Aorta (tissue), 5 donors: ENCODE data around the gene GLDC. TPM values are rescaled to one million over a fixed set of nuclear protein-coding genes. Genes with fewer than 3 reads are reported as not detected.
"Not testable (repeated sequence)": the region's sequence is repeated elsewhere in the genome, so short reads cannot be mapped to it uniquely, and the experiment has no call there.

Source experiments
- ATAC-seq: fragments of 200-7000 bp; cut with Tn5 transposase; one replicate; pipeline ENCODE4 v1.9.1; 2022; ENCODE audit warnings: moderate library complexity; ENCODE audit not compliant: low FRiP score
- DNase-seq, 2 donors: peaks; one replicate each; pipeline ENCODE4 v3.0.0-alpha.2; 2020
- H3K27ac ChIP-seq, 2 donors: one replicate each; pipeline ENCODE4 v1.5.1; 2013; ENCODE audit warnings: low read length in 2 of 2, mild to moderate bottlenecking in 2 of 2, moderate library complexity in 2 of 2, control low read depth in 1 of 2, inconsistent platforms in 1 of 2, low read depth in 1 of 2
- H3K27me3 ChIP-seq, 2 donors: one replicate each; pipeline ENCODE4 v1.6.1; 2013; ENCODE audit warnings: control low read depth in 1 of 2, low read length in 1 of 2, mild to moderate bottlenecking in 1 of 2, moderate library complexity in 1 of 2; ENCODE audit not compliant: insufficient read depth in 2 of 2, control insufficient read depth in 1 of 2
- H3K36me3 ChIP-seq, 2 donors: one replicate each; pipeline ENCODE4 v1.6.1; 2013; ENCODE audit warnings: control low read depth in 1 of 2, low read length in 1 of 2, mild to moderate bottlenecking in 1 of 2; ENCODE audit not compliant: insufficient read depth in 2 of 2, control insufficient read depth in 1 of 2
- H3K4me1 ChIP-seq, 2 donors: one replicate each; pipeline ENCODE4 v1.6.1; 2013; ENCODE audit warnings: low read length in 2 of 2, control low read depth in 1 of 2, mild to moderate bottlenecking in 1 of 2, moderate library complexity in 1 of 2; ENCODE audit not compliant: insufficient read depth in 2 of 2, control insufficient read depth in 1 of 2
- H3K4me3 ChIP-seq, 2 donors: one replicate each; pipeline ENCODE4 v1.5.1; 2013; ENCODE audit warnings: low read length in 2 of 2, control low read depth in 1 of 2, mild to moderate bottlenecking in 1 of 2
- H3K9me3 ChIP-seq: one replicate; pipeline ENCODE4 v1.6.1; 2013; ENCODE audit warnings: mild to moderate bottlenecking, low read length; ENCODE audit not compliant: control insufficient read depth
- WGBS, 2 donors: extraction: QIAGEN DNeasy Blood & Tissue Kit; methylation state at CpG; one replicate each; pipeline ENCODE4 v1.1.7; 2013; 5-methylcytosine and 5-hydroxymethylcytosine counted together
- intact Hi-C, 2 donors: fragments of 100-400 bp; cut with DNase I; formaldehyde crosslinking; loops; one replicate each; pipeline versions ENCODE4 v1.14.2 to v1.15.0; 2022
- polyA plus RNA-seq, 2 donors: library from polyadenylated mRNA; stranded (reverse); fragments of 200-250 nt; gene quantifications; one replicate each; pipeline ENCODE4 v1.2.3, GENCODE V29; 2013
- total RNA-seq, 2 donors: library from RNA; stranded (reverse); fragmentation: NEBNext Ultra II Directional; extraction: Animal tissue kit (Norgen Biotek cat#: 25700); gene quantifications; one replicate each; pipeline ENCODE4 v1.2.1, GENCODE V29; 2021
- donor health status: healthy with polysubstance abuse.
- donor health status: Bipolar disorder and iron deficiency.
- donor health status: DM: no; HTN: no; CAD: no.
- donor health status: DM: no; HTN: no; CAD: no.
- donor health status: DM: yes; HTN: yes; CAD: no.

Gene GLDC
- total and polyA plus RNA-seq, 4 donors, result 0.26 to 1.4 (median 0.56) TPM

DNA sequence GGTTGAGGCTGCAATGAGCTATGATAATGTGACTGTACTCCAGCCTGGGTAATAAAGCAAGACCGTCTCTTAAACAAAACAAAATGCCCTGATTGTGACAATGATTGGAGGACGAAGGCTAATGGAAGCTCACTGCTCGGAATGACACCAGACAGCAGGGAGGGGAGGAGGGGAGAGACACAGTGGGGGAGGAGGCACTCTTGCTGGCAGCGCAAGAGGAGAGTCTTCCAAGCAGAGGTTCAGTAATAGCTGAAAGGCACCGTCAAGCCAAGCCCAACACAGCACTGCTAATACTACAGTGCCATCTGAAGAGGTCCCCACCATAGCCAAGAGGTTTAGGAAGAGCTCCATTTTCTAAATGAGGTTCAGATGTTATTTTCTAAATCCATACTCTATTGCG lies 102.3 kb downstream of the GLDC start:
- Histone ChIP-seq H3K9me3 (no peaks in the 10 kb centered on the region), H3K27ac (no peak overlapping the region), H3K27me3 (no peaks in the 10 kb centered on the region), H3K4me3 (no peak overlapping the region), H3K4me1 (peaks cover 0 to 2% of the 10 kb centered on the region in 2 donors), H3K36me3 (no peaks in the 10 kb centered on the region)
- intact Hi-C loops, result no loop called here
- ATAC-seq (no peak), DNase-seq (no peak)
- WGBS, 2 donors, result 39 to 42% methylated on average over 6 of the region's 6 CpGs

DNA sequence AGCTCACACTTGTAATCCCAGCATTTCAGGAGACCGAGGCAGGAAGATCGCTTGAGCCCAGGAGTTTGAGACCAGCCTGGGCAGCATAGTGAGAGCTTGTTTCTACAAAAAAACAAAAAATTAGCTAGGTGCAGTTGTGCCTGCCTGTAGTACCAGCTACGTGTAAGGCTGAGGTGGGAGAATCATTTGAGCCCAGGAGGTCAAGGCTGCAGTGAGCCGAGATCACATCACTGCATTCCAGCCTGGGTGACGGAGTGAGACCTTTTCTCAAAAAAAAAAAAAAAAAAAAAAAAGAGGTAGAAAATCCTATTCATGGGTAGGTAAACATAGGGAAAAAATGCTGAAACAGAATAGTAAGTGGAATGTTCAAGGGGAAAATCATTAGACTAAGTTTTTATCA lies 102.9 kb downstream of the GLDC start:
- H3K4me1 ChIP-seq, ATAC-seq, intact Hi-C loops, DNase-seq, H3K27me3 ChIP-seq, H3K4me3 ChIP-seq, H3K9me3 ChIP-seq, H3K27ac ChIP-seq, H3K36me3 ChIP-seq: not testable (repeated sequence)
- 82 to 83% methylated on average over 5 of the region's 5 CpGs for WGBS, 2 donors

DNA sequence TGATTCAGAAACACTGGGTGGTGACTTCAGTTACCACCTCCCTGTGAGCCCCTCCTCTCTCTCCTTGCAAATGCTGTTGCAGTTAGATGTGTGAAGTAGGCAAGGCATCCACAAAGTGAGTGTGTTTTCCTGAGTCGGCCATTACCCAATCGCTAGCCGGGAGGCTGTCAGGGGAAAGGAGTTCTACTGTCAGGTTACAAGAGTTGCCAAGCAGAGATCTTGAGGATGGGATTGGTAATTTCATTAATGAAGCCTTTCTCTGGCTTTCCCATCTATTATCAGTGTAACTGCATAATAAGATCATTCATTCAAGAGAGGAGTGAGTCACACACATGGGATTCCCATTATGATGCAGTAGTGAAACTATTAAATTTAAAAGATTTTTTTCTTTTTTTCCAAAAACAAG lies 106.9 kb downstream of the GLDC start:
- 37 to 47% methylated on average over 3 of the region's 3 CpGs for WGBS, 2 donors
- peaks cover 0 to 2% of the 10 kb centered on the region in 2 donors for H3K4me1 ChIP-seq
- no peak for DNase-seq
- no peaks in the 10 kb centered on the region for H3K9me3 ChIP-seq
- H3K27ac ChIP-seq, result no peak overlapping the region
- no peak overlapping the region for H3K4me3 ChIP-seq
- no peak for ATAC-seq
- intact Hi-C loops, result no loop called here
- H3K27me3 ChIP-seq, result no peaks in the 10 kb centered on the region
- no peaks in the 10 kb centered on the region for H3K36me3 ChIP-seq

DNA sequence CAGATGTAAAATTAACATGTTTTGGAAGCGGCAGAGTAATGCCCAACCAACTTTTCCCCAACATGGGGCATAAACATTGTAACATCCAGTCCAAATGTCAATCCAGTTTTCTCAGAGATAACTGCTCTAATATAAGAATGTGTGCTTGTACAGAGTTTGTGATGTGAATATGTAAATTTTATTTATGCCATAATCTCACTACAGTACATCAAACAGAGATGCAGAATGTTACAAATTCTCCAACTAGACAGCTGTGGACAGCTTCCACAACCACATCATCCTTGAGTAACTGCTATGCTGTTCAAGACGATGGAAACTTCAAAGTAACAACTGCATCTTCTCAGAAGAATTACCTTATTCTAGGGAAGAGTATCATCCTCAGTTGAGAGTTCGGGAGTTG lies 109.9 kb downstream of the GLDC start:
- WGBS, 2 donors, result 87 to 88% methylated on average over 3 of the region's 3 CpGs

DNA sequence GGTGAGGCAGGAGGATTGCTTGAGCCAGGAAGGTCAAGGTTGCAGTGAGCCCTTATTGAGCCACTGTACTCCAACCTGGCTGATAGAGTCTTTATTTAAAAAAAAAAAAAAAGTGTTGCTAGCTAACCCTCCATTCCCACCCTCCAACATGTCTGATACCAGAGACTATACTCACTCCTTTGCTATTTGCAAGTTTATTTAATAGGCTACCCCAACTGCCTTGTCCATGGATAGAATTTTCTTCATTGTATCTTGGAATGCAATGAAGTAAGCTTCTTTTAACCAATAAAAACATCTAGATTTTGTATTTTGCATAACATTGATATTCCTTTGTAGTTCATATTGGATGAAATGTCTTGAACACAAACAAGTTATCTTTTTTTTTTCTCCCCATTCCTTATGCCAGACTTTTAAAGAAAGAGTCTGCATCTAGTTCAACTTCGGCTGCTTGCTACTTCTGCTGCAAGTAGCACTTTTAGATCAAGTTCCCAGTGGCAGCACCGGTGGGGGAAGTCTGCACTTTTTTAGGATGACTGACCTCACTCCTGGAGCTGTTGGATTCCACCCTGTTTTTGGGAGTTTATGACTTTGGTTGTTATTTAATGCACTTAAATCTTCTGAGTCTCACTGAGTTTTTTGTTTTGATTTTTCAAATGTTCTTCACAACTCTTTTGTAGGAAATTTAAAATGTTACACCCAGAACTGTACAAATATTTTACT lies 120.0 kb downstream of the GLDC start:
- WGBS, 2 donors, result 5 to 10% methylated on average over 2 of the region's 2 CpGs
- intact Hi-C loops, result no loop called here
- no peak overlapping the region for H3K27ac ChIP-seq
- no peak for ATAC-seq
- no peaks in the 10 kb centered on the region for H3K36me3 ChIP-seq
- H3K9me3 ChIP-seq, result no peaks in the 10 kb centered on the region
- no peak overlapping the region for H3K4me3 ChIP-seq
- H3K27me3 ChIP-seq, result no peaks in the 10 kb centered on the region
- no peak for DNase-seq
- no peaks in the 10 kb centered on the region for H3K4me1 ChIP-seq

More for the DNA sequence above, 109.9 kb downstream of the GLDC start:
- DNase-seq (no peak), ATAC-seq (no peak)
- H3K4me3 ChIP-seq, result no peak overlapping the region
- no peaks in the 10 kb centered on the region for H3K4me1 ChIP-seq
- H3K36me3 ChIP-seq, result no peaks in the 10 kb centered on the region
- no peak overlapping the region for H3K27ac ChIP-seq
- intact Hi-C loops, result no loop called here
- H3K27me3 ChIP-seq, result no peaks in the 10 kb centered on the region
- H3K9me3 ChIP-seq, result no peaks in the 10 kb centered on the region

DNA sequence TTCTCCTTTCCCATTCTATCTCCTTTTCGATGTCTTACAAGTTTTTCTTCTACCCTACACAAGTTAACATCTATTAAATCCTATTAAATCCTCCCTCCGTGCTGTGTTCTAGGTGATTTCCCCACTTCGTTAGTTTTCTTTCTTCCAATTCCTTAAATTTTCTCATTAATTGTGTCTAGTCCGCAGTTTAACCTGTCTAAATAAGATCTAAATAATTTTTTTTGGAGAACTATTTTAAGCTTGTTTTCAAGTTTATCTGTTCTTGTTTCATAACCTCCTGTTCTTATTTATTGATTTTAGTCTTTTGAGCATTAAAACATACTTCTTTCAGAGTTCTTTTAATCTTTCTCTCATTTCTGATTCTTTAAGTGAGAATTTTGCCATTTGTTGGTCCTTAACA lies 123.3 kb downstream of the GLDC start:
- no peak for DNase-seq
- Histone ChIP-seq H3K4me1 (no peaks in the 10 kb centered on the region), H3K27me3 (no peaks in the 10 kb centered on the region), H3K36me3 (no peaks in the 10 kb centered on the region), H3K27ac (no peak overlapping the region), H3K9me3 (no peaks in the 10 kb centered on the region), H3K4me3 (no peak overlapping the region)
- WGBS, 2 donors, result 97 to 98% methylated on average over 4 of the region's 4 CpGs
- intact Hi-C loops, result no loop called here
- no peak for ATAC-seq

DNA sequence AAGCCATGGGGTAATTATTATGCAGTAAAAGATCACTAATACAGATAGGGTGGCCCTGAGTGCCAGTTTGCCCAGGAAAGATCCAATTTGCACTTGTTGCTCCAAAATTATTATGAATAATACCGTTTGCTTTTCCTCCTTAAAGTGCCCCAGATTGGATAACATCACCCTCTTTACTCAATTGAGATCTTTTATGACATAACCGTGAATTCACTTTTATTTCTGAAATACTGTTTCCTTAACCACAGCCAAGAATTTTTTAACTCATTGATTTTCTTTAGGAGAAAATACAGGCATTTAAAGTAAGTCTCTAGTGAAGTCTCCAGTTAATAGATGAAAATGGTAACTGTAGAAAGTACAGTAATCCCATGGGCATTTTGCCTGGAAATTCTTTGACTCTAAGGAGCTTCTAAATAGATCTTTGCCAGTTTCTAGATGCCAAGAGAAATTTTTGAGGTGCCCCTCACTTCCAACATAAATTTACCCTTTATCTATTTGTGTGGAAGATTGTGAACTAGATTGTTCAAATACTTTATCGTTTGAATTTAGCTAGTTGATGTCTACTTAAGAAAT lies 133.4 kb downstream of the GLDC start:
- H3K36me3 ChIP-seq, result peaks cover 0 to 2% of the 10 kb centered on the region in 2 donors

DNA sequence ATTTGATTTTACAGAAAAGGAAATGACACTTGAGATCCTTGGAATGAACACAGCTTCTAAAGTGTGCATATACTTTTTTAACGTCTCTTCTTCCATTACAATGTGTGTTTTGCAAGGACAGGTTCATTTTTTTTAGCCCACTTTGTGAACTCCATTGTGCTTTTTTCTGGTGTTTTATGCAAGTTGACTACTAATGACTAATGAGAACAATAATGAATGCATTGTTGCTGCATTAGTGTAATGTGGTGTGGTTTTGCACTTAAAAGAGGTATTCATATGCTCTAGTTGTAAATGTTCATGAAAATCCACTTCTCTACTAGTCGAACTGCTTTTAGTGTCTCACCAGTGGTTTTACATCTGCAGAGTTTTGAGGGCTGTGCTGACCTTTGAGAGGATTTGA lies 139.0 kb downstream of the GLDC start:
- Histone ChIP-seq H3K4me1 (no peaks in the 10 kb centered on the region), H3K27ac (no peak overlapping the region), H3K9me3 (no peaks in the 10 kb centered on the region), H3K27me3 (no peaks in the 10 kb centered on the region), H3K36me3 (peaks cover 0 to 4% of the 10 kb centered on the region in 2 donors), H3K4me3 (no peak overlapping the region)
- intact Hi-C loops, result loop anchor here in 1 of 2 donors (10.0 kb wide), 1 partner anchor 152 kb away; no protein-coding TSS in a partner anchor
- ATAC-seq, result no peak
- WGBS, 2 donors, result 88 to 90% methylated on average over 2 of the region's 2 CpGs
- DNase-seq, result no peak

More for the DNA sequence above, 133.4 kb downstream of the GLDC start:
- WGBS, 2 donors, result 37 to 38% methylated on average over 3 of the region's 3 CpGs
- Histone ChIP-seq H3K27ac (no peak overlapping the region), H3K9me3 (no peaks in the 10 kb centered on the region), H3K27me3 (no peaks in the 10 kb centered on the region), H3K4me1 (no peaks in the 10 kb centered on the region), H3K4me3 (no peak overlapping the region)
- intact Hi-C loops, result no loop called here
- ATAC-seq (no peak), DNase-seq (no peak)

DNA sequence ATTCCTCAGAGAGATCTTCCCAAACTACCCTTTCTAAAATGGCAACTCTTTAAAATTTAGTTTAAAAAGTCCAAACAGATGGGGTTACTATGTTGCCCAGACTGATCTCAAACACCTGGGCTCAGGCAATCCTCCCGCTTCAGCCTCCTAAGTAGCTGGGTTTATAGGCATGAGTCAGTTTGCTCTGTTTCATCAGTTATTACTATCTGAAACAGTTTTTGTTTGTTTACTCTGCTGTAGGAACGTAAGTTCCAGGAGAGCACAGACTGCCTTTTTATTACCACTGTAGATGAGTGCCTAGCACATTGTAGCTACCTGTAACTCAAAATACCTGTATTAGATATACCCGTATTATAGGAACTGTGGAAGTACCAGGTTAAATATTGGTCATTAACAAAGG lies 143.1 kb downstream of the GLDC start:
- intact Hi-C loops, result loop anchor here in 1 of 2 donors (10.0 kb wide), 1 partner anchor 148 kb away; no protein-coding TSS in a partner anchor
- no peaks in the 10 kb centered on the region for H3K4me1 ChIP-seq
- no peak for ATAC-seq
- no peaks in the 10 kb centered on the region for H3K9me3 ChIP-seq
- H3K27me3 ChIP-seq, result no peaks in the 10 kb centered on the region
- no peak overlapping the region for H3K4me3 ChIP-seq
- no peak overlapping the region for H3K27ac ChIP-seq
- 93 to 94% methylated on average over 3 of the region's 3 CpGs for WGBS, 2 donors
- H3K36me3 ChIP-seq, result peaks cover 6 to 7% of the 10 kb centered on the region in 2 donors
- DNase-seq, result no peak
